HL-60/S4 (cell line): ENCODE data around the gene LEKR1.

Source experiments
- in situ Hi-C: fragments of 300-500 bp; cut with MboI; formaldehyde crosslinking; loops from 2 replicates; pipeline ENCODE4 v1.14.3; 2022; ENCODE audit warnings: low sequenced_read_pairs

LEKR1 gene

DNA sequence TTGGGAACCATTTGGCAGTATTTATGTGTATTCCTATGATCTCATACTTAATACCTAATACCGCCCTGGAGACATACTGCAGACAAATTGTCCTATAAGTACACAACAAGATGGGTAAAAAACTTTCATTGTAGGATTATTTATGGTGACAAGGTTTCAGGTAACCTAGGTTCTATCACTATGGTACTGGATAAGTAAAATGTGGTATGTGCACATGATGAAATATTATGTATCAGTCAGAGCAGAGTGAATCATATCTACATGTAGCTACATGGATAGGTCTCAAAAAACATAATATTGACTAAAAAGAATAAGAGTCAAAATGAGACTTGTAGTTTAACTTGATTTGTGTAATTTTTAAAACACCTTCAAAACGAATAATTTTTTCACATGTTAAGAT is 147.8 kb downstream of the LEKR1 start:
- in situ Hi-C loops = no loop called here

DNA sequence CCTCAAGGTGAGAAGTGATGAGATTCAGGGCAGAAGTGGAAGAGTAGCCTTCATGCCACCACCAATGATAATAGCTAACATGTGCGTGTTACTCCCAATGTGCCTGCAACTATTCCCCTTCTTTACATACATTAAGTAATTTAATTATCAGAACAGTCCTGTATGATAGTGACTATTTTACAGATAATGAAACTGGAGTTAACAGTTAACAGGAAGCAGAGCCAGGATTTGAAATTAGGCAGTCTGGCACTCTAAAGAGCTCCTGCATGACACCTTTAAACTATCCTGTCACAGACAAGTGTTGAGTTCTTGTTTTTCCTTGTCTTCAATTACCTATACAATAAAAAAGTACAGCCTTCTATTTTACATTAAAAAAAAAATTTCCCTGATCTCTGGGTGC is 148.8 kb downstream of the LEKR1 start:
- in situ Hi-C loops = no loop called here

DNA sequence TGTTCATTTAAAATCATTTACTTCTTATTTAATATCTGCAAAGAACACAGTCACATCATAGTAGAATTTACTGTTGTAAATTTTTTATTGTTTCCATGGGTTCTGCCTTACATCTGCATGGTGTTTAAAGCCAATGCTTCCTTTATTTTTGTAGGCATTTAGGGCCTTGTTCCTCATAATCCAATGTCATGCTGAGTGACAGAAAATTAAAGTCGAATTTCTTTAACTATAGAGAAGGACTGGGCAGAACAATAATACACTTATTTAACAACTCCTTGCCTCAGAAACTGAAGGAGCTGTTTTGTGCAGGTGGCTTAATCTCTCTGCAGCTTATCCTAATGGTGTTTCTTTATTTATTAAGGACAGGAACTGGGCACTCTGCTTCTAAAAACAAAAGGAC is 149.6 kb downstream of the LEKR1 start:
- in situ Hi-C loops = no loop called here

DNA sequence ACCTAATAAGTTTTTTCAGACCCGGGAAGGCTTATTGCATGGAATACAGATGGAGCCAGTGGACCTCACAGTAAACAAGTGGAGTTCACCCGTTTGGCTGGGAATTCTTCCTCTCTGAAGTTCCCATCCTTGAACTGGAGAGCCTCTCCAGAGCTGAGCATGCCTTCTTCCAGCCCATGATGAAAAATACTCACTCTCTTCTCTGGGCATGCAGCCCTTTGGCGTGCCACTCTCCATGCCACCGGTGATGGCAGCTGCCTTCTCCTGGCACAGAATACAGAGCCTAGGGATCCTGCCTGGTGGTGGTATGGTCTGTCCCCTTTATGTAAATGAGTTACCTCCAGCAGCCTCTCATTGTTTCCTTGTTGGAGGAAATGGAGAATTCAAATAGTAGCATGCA is 150.8 kb downstream of the LEKR1 start:
- in situ Hi-C loops = no loop called here

GRCh38 chr3:156978481-156978961 is 152.4 kb downstream of the LEKR1 start:
- in situ Hi-C loops = no loop called here

DNA sequence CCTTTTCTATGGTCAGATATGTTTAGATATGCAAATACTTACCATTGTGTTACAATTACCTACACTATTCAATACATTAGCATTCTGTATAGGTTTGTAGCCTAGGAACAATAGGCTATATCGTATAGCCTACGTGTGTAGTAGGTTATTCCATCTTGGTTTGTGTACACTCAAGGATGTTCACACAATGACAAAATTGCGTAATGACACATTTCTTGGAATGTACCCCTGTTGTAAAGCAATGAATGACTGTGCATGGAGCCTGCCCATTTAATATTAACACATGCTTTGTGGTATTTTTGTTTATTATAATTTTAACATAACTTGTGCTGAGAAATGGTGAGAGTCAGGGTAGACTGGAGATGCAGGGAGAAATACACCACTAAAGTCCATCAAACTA is 154.9 kb downstream of the LEKR1 start:
- in situ Hi-C loops = no loop called here

DNA sequence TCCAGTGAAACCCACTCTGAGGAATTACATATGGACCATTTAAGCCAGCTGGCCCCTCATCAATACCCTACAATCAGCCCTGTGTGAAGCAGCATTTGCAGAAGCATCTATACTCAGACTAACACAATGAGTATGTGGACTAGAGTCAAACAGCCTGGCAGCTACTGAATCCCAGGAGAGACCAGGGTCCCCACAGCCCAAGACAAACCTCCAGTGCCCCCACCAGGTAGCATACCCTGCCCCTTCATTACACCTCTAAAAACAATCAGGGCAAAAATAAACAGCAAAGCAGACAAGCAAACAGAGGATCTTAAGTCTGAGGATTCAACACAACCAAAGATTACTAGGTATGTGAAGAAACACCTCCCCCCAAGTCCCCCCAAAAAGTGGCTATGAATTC is 157.4 kb downstream of the LEKR1 start:
- in situ Hi-C loops = no loop called here

- in situ Hi-C loops = no loop called here
Measured at GRCh38 chr3:156985711-156986110, 159.6 kb downstream of the LEKR1 start.

- in situ Hi-C loops = no loop called here
Measured at GRCh38 chr3:156987946-156988345, 161.8 kb downstream of the LEKR1 start.

- in situ Hi-C loops = no loop called here
Measured at GRCh38 chr3:156997351-156997750, 171.2 kb downstream of the LEKR1 start.

- in situ Hi-C loops = no loop called here
Measured at GRCh38 chr3:157001221-157001957, 175.2 kb downstream of the LEKR1 start.

- in situ Hi-C loops = no loop called here
Measured at GRCh38 chr3:157021679-157022078, 195.5 kb downstream of the LEKR1 start.

- in situ Hi-C loops = no loop called here
Measured at GRCh38 chr3:157023226-157023625, 197.1 kb downstream of the LEKR1 start.

GRCh38 chr3:157026091-157026490 is 199.9 kb downstream of the LEKR1 start:
- in situ Hi-C loops = no loop called here

DNA sequence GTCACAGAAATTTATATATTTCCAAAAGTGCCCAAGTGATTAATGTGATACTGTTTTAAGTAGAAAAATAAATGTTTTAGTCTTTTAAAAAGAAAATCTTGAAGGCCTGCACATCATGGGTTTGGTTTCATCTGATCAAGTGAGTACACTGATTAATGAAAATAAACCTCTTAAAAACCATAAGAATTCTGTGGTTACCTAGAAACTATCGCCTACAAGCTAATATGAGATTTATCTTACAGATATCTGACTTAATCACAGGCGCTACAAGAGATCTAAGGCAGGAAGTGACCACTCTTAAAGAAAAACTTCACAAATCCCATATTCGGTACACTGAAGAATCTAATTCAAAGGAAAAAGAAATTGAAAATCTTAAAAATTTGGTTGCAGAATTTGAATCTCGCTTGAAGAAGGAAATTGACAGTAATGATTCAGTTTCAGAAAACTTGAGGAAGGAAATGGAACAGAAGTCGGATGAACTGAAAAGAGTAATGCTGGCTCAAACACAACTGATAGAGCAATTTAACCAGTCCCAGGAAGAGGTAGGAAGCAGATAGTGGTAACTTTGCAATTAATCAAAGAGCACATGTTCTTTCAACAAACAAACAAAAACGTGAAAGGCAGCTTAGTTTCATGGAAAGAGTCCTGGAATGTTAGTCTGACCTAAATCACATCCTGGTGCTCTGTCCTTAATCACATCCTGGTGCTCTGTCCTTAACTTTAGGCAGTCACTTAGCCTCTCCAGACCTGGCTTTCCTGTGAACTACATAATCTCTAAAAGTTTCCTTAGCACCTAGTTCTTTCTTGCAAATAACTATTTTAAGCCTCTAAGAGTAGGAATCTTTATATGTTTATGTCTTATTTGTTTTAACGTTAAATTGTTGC is 201.9 kb downstream of the LEKR1 start:
- in situ Hi-C loops = no loop called here

DNA sequence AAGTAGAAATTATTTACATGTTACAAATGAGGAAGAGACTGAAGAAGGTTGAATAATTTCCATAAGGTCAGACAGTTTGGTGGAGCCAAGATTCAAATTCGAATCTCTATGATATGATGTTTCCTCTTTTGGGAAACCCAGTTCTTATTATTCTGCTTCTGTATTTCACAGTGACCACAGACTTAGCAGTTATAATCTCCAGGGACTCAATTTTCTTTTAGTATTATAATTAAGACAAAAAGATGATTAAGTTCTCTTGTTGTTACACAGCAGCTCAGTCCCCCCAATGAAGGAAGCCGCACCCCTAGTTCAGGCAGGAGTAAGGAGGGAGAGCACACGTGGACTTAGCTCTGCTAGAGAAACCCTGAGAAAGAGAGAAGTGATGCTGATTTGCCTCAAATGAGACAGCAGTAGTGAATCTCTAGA is 203.2 kb downstream of the LEKR1 start:
- in situ Hi-C loops = no loop called here

- in situ Hi-C loops = no loop called here
Measured at GRCh38 chr3:157030712-157031111, 204.6 kb downstream of the LEKR1 start.

DNA sequence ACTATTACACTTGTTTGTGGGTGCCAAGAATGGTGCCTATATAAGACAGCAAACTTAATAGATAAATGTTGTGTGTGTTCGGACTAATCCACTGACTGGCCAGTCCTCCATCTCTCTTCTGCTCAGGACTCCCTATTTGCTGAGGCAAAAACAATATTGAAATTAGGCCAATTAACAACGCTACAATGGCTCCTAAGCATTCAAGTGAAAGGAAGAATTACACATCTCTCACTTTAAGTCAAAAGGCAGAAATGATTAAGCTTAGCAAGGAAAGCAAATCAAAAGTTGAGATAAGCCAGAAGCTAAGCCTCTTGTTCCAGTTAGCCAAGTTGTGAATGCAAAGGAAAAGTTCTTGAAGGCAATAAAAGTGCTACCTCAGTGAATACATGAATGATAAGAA is 206.8 kb downstream of the LEKR1 start:
- in situ Hi-C loops = no loop called here

- in situ Hi-C loops = no loop called here
Measured at GRCh38 chr3:157040456-157040855, 214.3 kb downstream of the LEKR1 start.

DNA sequence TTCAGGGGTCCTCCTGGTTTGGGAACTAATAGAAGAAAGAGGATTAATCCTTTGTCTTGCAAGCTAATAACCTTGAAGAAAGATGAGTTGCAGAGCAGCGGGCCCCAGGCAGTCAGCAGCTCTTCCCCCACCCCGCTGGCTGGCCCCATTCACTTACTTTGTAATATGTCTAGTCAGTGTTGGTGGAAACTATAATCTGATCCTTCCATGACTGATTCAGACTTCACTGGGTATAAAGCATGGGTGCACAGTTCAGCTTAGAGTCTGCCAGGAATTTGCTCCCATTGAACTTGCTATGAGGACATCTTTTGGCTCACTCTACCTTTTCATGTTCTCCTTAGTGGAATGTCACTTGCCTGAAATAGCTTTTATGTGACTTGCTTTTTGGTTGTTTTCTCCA is 216.1 kb downstream of the LEKR1 start:
- in situ Hi-C loops = no loop called here

DNA sequence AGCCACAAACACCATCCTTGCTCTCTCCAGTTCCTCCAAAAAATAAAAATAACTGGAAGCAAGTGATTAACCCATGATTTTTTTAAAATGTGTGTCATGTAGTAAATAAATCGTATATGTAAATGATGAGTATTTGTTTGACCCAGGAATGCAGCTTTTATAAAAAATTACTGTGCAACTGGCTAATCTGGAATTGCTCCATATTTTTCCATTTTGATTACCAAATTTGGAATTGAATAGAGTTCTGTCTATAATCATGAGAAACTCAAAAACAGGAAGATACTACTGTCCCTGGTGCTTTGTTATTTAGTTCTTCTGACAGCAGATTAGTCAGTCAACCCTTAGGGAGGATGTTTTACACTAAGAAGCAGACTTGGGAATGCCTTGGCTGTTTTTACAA is 217.6 kb downstream of the LEKR1 start:
- in situ Hi-C loops = no loop called here

- in situ Hi-C loops = no loop called here
Measured at GRCh38 chr3:157045238-157045850, 219.2 kb downstream of the LEKR1 start.
